Stimulated activated CD4-positive, alpha-beta T cell treated with anti-CD3 and anti-CD28 coated beads, Interleukin-2, amount 100 ng/mL, for 24 hours (primary cell): ENCODE measurements around the gene KIF3C.
"Not testable (repeated sequence)": the region's sequence is repeated elsewhere in the genome, so short reads cannot be mapped to it uniquely, and the experiment has no call there.

Experiments used
- DNase-seq, 2 donors: peaks; one replicate each; pipeline ENCODE4 v3.0.0-alpha.2; 2020

KIF3C gene

GRCh38 chr2:25913696-25913973, 68.7 kb downstream of the KIF3C start:
- DNase-seq: not testable (repeated sequence)

GRCh38 chr2:25912851-25913695, 69.2 kb downstream of the KIF3C start:
- DNase-seq: no peak

GRCh38 chr2:25909574-25909973, 72.7 kb downstream of the KIF3C start:
- not testable (repeated sequence) for DNase-seq

- no peak for DNase-seq
Observed at GRCh38 chr2:25905126-25905525, 77.2 kb downstream of the KIF3C start.

- DNase-seq: no peak
Observed at GRCh38 chr2:25903216-25903776, 79.0 kb downstream of the KIF3C start.

- DNase-seq: no peak
Observed at GRCh38 chr2:25899404-25899970, 82.8 kb downstream of the KIF3C start.

GRCh38 chr2:25897506-25897905, 84.8 kb downstream of the KIF3C start:
- no peak for DNase-seq

- not testable (repeated sequence) for DNase-seq
Observed at GRCh38 chr2:25896308-25896707, 86.0 kb downstream of the KIF3C start.

GRCh38 chr2:25895610-25896009, 86.7 kb downstream of the KIF3C start:
- no peak for DNase-seq

GRCh38 chr2:25895018-25895417, 87.3 kb downstream of the KIF3C start:
- no peak for DNase-seq

- no peak for DNase-seq
Observed at GRCh38 chr2:25894135-25894830, 88.0 kb downstream of the KIF3C start.

GRCh38 chr2:25891672-25892071, 90.6 kb downstream of the KIF3C start:
- DNase-seq: no peak

GRCh38 chr2:25887624-25888242, 94.6 kb downstream of the KIF3C start:
- no peak for DNase-seq

GRCh38 chr2:25885933-25886332, 96.4 kb downstream of the KIF3C start:
- no peak for DNase-seq

- no peak for DNase-seq
Observed at GRCh38 chr2:25881764-25882163, 100.5 kb downstream of the KIF3C start.

GRCh38 chr2:25879133-25879730, 103.1 kb downstream of the KIF3C start:
- DNase-seq: no peak

GRCh38 chr2:25878361-25879132, 103.8 kb downstream of the KIF3C start, which contains the start of gene ASXL2:
ASXL2 (minus strand) TSS chr2:25878487; CDS start chr2:25878222, 265 bp downstream.
- DNase-seq: peak; percentile 96 to 97

- peak; percentile 46 to 55 for DNase-seq
Observed at GRCh38 chr2:25877431-25878360, 104.6 kb downstream of the KIF3C start.
